Pancreas (tissue), 10 donors: ENCODE measurements around the gene MID1. TPM values are rescaled to one million over a fixed set of nuclear protein-coding genes. Genes with fewer than 3 reads are reported as not detected.

Experiments used
- ATAC-seq, 4 donors: fragments of 200-7000 bp; cut with Tn5 transposase; one replicate each; pipeline versions ENCODE4 v1.8.0 to v1.9.1; 2020; ENCODE audit warnings: mild to moderate bottlenecking in 4 of 4, moderate library complexity in 4 of 4
- DNase-seq, 6 donors: peaks; one replicate each; pipeline ENCODE4 v3.0.0-alpha.2; 2020
- FAIRE-seq: peaks from 2 replicates; lab custom pipeline; 2012; peaks lifted over from hg19 to GRCh38; lab: Jason Lieb, UNC
- H3K27ac ChIP-seq, 4 donors: fragments of 200-600 bp; sonication (generic); 1 replicate in 3 of 4; 2 replicates in 1 of 4; pipeline versions ENCODE4 v1.5.0 to v1.8.0; 2020
- H3K27me3 ChIP-seq, 4 donors: fragments of 200-600 bp; one replicate each; pipeline ENCODE4 v1.8.0; 2021
- H3K36me3 ChIP-seq, 3 donors: fragments of 200-600 bp; sonication (generic) in 1 of 3; one replicate each; pipeline versions ENCODE4 v1.5.0 to v1.8.0; 2020 to 2021
- H3K4me1 ChIP-seq, 3 donors: fragments of 200-600 bp; one replicate each; pipeline ENCODE4 v1.8.0; 2021
- H3K4me3 ChIP-seq, 4 donors: fragments of 200-600 bp; sonication (generic) in 2 of 4; one replicate each; pipeline versions ENCODE4 v1.5.0 to v1.8.0; 2020 to 2021
- H3K9me3 ChIP-seq, 4 donors: fragments of 200-600 bp; one replicate each; pipeline ENCODE4 v1.8.0; 2021
- WGBS, 2 donors: extraction: QIAGEN DNeasy Blood & Tissue Kit; methylation state at CpG; one replicate each; pipeline ENCODE4 v1.1.7; 2013; 5-methylcytosine and 5-hydroxymethylcytosine counted together
- intact Hi-C, 3 donors: fragments of 100-400 bp; cut with DNase I; formaldehyde crosslinking; loops; one replicate each; pipeline versions ENCODE4 v1.11.1 to v1.14.2; 2022
- polyA plus RNA-seq, 2 donors: library from polyadenylated mRNA; stranded (reverse); fragments of 200-250 nt; gene quantifications; one replicate each; pipeline ENCODE4 v1.2.3, GENCODE V29; 2013
- total RNA-seq, 6 donors: library from RNA; stranded (reverse); fragmentation: NEBNext Ultra II Directional in 4 of 6; extraction: Animal tissue kit (Norgen Biotek cat#: 25700) in 4 of 6; gene quantifications; one replicate each; pipeline versions ENCODE4 v1.2.1 to v1.2.4, GENCODE V29; 2021 to 2023
- TF ChIP-seq, protein P1 (sequence below), 4 donors: fragments of 200-600 bp; sonication (generic) in 3 of 4; IDR thresholded peaks; one replicate each; pipeline versions ENCODE4 v1.5.0 to v1.8.0; 2021; ENCODE audit warnings: antibody characterized with exemption in 4 of 4
- donor health status: healthy with polysubstance abuse.
- donor health status: DM: no; HTN: no; CAD: no; lungs with moderate emphysema.
- donor health status: DM: no; HTN: no; CAD: no.
- donor health status: control.
- donor health status: control.
- donor health status: Bipolar disorder and iron deficiency.
- donor health status: DM: yes; HTN: yes; CAD: no.
- donor health status: DM: no; HTN: no; CAD: no.
- donor health status: DM: no; HTN: no; CAD: no.
- donor health status: DM: yes; HTN: yes; CAD: no.

Gene MID1
- total and polyA plus RNA-seq, 8 donors: 3.3 to 19.2 (median 5.1) TPM

GRCh38 chrX:10529344-10529743 is 91.0 kb downstream of the MID1 start:
- H3K36me3 ChIP-seq: no peaks in the 10 kb centered on the region
- H3K9me3 ChIP-seq: no peaks in the 10 kb centered on the region
- no peak for FAIRE-seq
- no peaks in the 10 kb centered on the region for H3K4me1 ChIP-seq
- intact Hi-C loops: no loop called here
- H3K4me3 ChIP-seq: no peak overlapping the region
- DNase-seq: no peak
- peaks cover 0 to 3% (median 0%) of the 10 kb centered on the region in 4 donors for H3K27me3 ChIP-seq
- TF ChIP-seq, protein P1, sequence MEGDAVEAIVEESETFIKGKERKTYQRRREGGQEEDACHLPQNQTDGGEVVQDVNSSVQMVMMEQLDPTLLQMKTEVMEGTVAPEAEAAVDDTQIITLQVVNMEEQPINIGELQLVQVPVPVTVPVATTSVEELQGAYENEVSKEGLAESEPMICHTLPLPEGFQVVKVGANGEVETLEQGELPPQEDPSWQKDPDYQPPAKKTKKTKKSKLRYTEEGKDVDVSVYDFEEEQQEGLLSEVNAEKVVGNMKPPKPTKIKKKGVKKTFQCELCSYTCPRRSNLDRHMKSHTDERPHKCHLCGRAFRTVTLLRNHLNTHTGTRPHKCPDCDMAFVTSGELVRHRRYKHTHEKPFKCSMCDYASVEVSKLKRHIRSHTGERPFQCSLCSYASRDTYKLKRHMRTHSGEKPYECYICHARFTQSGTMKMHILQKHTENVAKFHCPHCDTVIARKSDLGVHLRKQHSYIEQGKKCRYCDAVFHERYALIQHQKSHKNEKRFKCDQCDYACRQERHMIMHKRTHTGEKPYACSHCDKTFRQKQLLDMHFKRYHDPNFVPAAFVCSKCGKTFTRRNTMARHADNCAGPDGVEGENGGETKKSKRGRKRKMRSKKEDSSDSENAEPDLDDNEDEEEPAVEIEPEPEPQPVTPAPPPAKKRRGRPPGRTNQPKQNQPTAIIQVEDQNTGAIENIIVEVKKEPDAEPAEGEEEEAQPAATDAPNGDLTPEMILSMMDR (IDR thresholded peaks at IDR 0.05): no peak
- 64 to 88% methylated on average over 4 of the region's 4 CpGs for WGBS, 2 donors
- no peak for ATAC-seq
- H3K27ac ChIP-seq: no peak overlapping the region

GRCh38 chrX:10526451-10526850 is 93.9 kb downstream of the MID1 start:
- no peak for FAIRE-seq

GRCh38 chrX:10525381-10526120 is 94.8 kb downstream of the MID1 start:
- TF ChIP-seq, protein P1 (IDR thresholded peaks at IDR 0.05): no peak
- Histone ChIP-seq H3K4me1 (no peaks in the 10 kb centered on the region), H3K27me3 (peaks cover 0 to 3% (median 1%) of the 10 kb centered on the region in 4 donors), H3K4me3 (no peak overlapping the region), H3K27ac (no peak overlapping the region), H3K36me3 (no peaks in the 10 kb centered on the region), H3K9me3 (no peaks in the 10 kb centered on the region)
- DNase-seq: no peak
- 63 to 85% methylated on average over 6 of the region's 6 CpGs for WGBS, 2 donors
- FAIRE-seq: no peak
- ATAC-seq: no peak
- intact Hi-C loops: no loop called here

More at GRCh38 chrX:10526451-10526850, 93.9 kb downstream of the MID1 start:
- H3K36me3 ChIP-seq: no peaks in the 10 kb centered on the region
- no peak for DNase-seq
- no peak for ATAC-seq
- H3K4me1 ChIP-seq: no peaks in the 10 kb centered on the region
- H3K9me3 ChIP-seq: no peaks in the 10 kb centered on the region
- intact Hi-C loops: no loop called here
- 62 to 81% methylated on average over 1 of the region's 1 CpG for WGBS, 2 donors
- TF ChIP-seq, protein P1 (IDR thresholded peaks at IDR 0.05): no peak
- no peak overlapping the region for H3K4me3 ChIP-seq
- H3K27ac ChIP-seq: no peak overlapping the region
- peaks cover 0 to 3% (median 1%) of the 10 kb centered on the region in 4 donors for H3K27me3 ChIP-seq

GRCh38 chrX:10524578-10524977 is 95.8 kb downstream of the MID1 start:
- no peak overlapping the region for H3K27ac ChIP-seq
- H3K4me3 ChIP-seq: no peak overlapping the region
- TF ChIP-seq, protein P1 (IDR thresholded peaks at IDR 0.05): no peak
- intact Hi-C loops: no loop called here
- no peak for DNase-seq
- ATAC-seq: no peak
- no peaks in the 10 kb centered on the region for H3K9me3 ChIP-seq
- FAIRE-seq: no peak
- no peaks in the 10 kb centered on the region for H3K4me1 ChIP-seq
- H3K36me3 ChIP-seq: no peaks in the 10 kb centered on the region
- H3K27me3 ChIP-seq: peaks cover 0 to 3% (median 1%) of the 10 kb centered on the region in 4 donors
- 35 to 87% methylated on average over 1 of the region's 1 CpG for WGBS, 2 donors

- TF ChIP-seq, protein P1 (IDR thresholded peaks at IDR 0.05): no peak
- Histone ChIP-seq H3K9me3 (no peaks in the 10 kb centered on the region), H3K4me3 (no peak overlapping the region), H3K27me3 (peaks cover 0 to 3% (median 0%) of the 10 kb centered on the region in 4 donors), H3K27ac (no peak overlapping the region), H3K36me3 (no peaks in the 10 kb centered on the region), H3K4me1 (no peaks in the 10 kb centered on the region)
- DNase-seq (no peak), ATAC-seq (no peak), FAIRE-seq (no peak)
- intact Hi-C loops: no loop called here
These were observed 100.6 kb downstream of the MID1 start for GRCh38 chrX:10519761-10520160.
